HL-60 (cell line): ENCODE measurements around the gene CAAP1.

ENCODE experiments used
- DNase-seq, 2 experiments: peaks; one replicate each; pipeline ENCODE4 v3.0.0-alpha.2; 2010 to 2020; ENCODE audit warnings: low read depth in 1 of 2, low spot score in 1 of 2
- H3K27ac ChIP-seq: fragments of 250-450 bp; sonication (Bioruptor Pico); replicated peaks from 2 replicates; pipeline ENCODE4 v1.5.1; 2020; ENCODE audit warnings: mild to moderate bottlenecking, moderate library complexity
- H3K27me3 ChIP-seq: fragments of 250-450 bp; sonication (Bioruptor Pico); 2 replicates; pipeline ENCODE4 v1.5.1; 2021; ENCODE audit warnings: mild to moderate bottlenecking, moderate library complexity; ENCODE audit not compliant: insufficient read depth, poor library complexity, severe bottlenecking
- H3K4me3 ChIP-seq: replicated peaks from 2 replicates; pipeline ENCODE4 v1.5.1; 2011; ENCODE audit warnings: mild to moderate bottlenecking, control low read depth, low read length; ENCODE audit not compliant: insufficient read depth
- CTCF ChIP-seq: IDR thresholded peaks from one replicate; pipeline ENCODE4 v1.5.1; 2011; ENCODE audit warnings: low read length, control low read depth, inconsistent platforms; ENCODE audit not compliant: insufficient read depth
- GABPA ChIP-seq: IDR thresholded peaks from 2 replicates; pipeline ENCODE4 v1.6.1; 2012; ENCODE audit warnings: low read depth
- POLR2AphosphoS5 ChIP-seq: IDR thresholded peaks from 2 replicates; pipeline ENCODE4 v1.6.1; 2012; ENCODE audit warnings: low read depth
- REST ChIP-seq: IDR thresholded peaks from 2 replicates; pipeline ENCODE4 v1.6.1; 2012; ENCODE audit warnings: low read depth; ENCODE audit not compliant: insufficient replicate concordance
- SPI1 ChIP-seq: IDR thresholded peaks from 2 replicates; pipeline ENCODE4 v1.6.1; 2012; ENCODE audit warnings: low read depth, mild to moderate bottlenecking, borderline replicate concordance

Gene CAAP1

GRCh38 chr9:26925609-26926008, 33.0 kb upstream of the CAAP1 start:
- no peak overlapping the region for H3K4me3 ChIP-seq
- TF ChIP-seq GABPA (no peak), SPI1 (no peak), REST (no peak), CTCF (no peak), POLR2AphosphoS5 (no peak)

GRCh38 chr9:26919698-26920097, 27.1 kb upstream of the CAAP1 start:
- Histone ChIP-seq H3K27me3 (no peaks in the 10 kb centered on the region), H3K27ac (no peak overlapping the region), H3K4me3 (no peak overlapping the region)
- DNase-seq: no peak
- TF ChIP-seq REST: no peak
- TF ChIP-seq POLR2AphosphoS5: no peak
- no peak for TF ChIP-seq GABPA
- no peak for TF ChIP-seq SPI1
- TF ChIP-seq CTCF: no peak

More at GRCh38 chr9:26925609-26926008, 33.0 kb upstream of the CAAP1 start:
- DNase-seq: no peak
- H3K27me3 ChIP-seq: no peaks in the 10 kb centered on the region
- H3K27ac ChIP-seq: no peak overlapping the region

GRCh38 chr9:26913138-26913668, 20.6 kb upstream of the CAAP1 start:
- H3K27ac ChIP-seq: no peak overlapping the region
- no peaks in the 10 kb centered on the region for H3K27me3 ChIP-seq
- TF ChIP-seq CTCF (no peak), GABPA (no peak), SPI1 (no peak), POLR2AphosphoS5 (no peak)
- no peak overlapping the region for H3K4me3 ChIP-seq
- no peak for DNase-seq

- Histone ChIP-seq H3K27me3 (no peaks in the 10 kb centered on the region), H3K4me3 (no peak overlapping the region), H3K27ac (no peak overlapping the region)
- DNase-seq: no peak
- TF ChIP-seq CTCF (no peak), GABPA (no peak)
Measured at GRCh38 chr9:26904671-26905070, 12.1 kb upstream of the CAAP1 start.
